Mammary epithelial cell (primary cell): ENCODE measurements around the gene CPEB3.

Experiments used
- CTCF ChIP-seq, 2 donors: IDR thresholded peaks in 1 of 2; conservative IDR thresholded peaks in 1 of 2; 2 replicates each; pipeline ENCODE4 v1.5.1; 2011 to 2012; ENCODE audit warnings: inconsistent platforms in 2 of 2, low read length in 2 of 2, mild to moderate bottlenecking in 2 of 2, control low read depth in 1 of 2, low read depth in 1 of 2; ENCODE audit not compliant: insufficient read depth in 1 of 2; ENCODE audit errors: extremely low read depth in 1 of 2
- EZH2 ChIP-seq: IDR thresholded peaks from 2 replicates; pipeline ENCODE4 v1.6.1; 2012; ENCODE audit warnings: low read length, inconsistent platforms, borderline replicate concordance

DNA sequence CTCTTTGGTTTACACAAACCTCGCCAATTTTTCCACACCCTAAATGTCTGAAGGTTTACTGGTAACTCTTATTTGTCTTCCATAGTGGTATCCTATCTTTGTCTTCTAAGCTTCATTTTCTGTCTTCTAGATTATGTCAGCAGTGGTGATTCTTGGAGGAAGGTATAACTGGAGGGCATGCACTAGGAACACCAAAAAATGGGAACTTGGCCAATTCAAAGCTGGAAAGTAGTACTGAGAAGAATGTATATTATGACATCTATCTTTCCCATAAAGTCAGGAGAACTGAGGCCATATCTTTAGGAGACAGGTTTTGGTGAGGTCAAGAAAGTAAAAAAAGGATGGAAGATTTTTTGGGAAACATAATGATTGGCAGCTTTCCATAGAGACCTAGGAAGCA lies 113.3 kb downstream of the CPEB3 start:
- TF ChIP-seq CTCF (conservative IDR thresholded peaks at IDR 0.05 in 1 of 2, IDR thresholded peaks at IDR 0.05 in 1 of 2; ENCODE audit: extremely low read depth in 1 of 2, insufficient read depth in 1 of 2, low read depth in 1 of 2, low read length in 2 of 2) (no peak), EZH2 (no peak)
